HEK293 (cell line): ENCODE results near the gene ZNF221.

Experiments used
- BCL11A ChIP-seq: fragments of 450-650 bp; formaldehyde crosslinking; IDR thresholded peaks from 2 replicates; pipeline ENCODE4 v1.5.1; 2016; ENCODE audit warnings: low read depth, missing biosample characterization, missing genetic modification characterization
- GLI2 ChIP-seq: fragments of 450-650 bp; formaldehyde crosslinking; IDR thresholded peaks from 2 replicates; pipeline ENCODE4; 2017; ENCODE audit warnings: missing biosample characterization, missing genetic modification characterization, low read depth, borderline replicate concordance
- GLIS1 ChIP-seq: fragments of 450-650 bp; formaldehyde crosslinking; IDR thresholded peaks from 2 replicates; pipeline ENCODE4 v1.5.1; 2016; ENCODE audit warnings: missing biosample characterization, missing genetic modification characterization
- IKZF3 ChIP-seq: fragments of 450-650 bp; IDR thresholded peaks from 2 replicates; pipeline ENCODE4 v1.5.0; 2018; ENCODE audit warnings: missing biosample characterization, mild to moderate bottlenecking, missing genetic modification characterization, moderate library complexity
- OVOL3 ChIP-seq: fragments of 450-650 bp; formaldehyde crosslinking; IDR thresholded peaks from 2 replicates; pipeline ENCODE4 v1.5.1; 2016; ENCODE audit warnings: missing biosample characterization, missing genetic modification characterization
- SP7 ChIP-seq: fragments of 450-650 bp; formaldehyde crosslinking; IDR thresholded peaks from 2 replicates; pipeline ENCODE4 v1.5.1; 2016; ENCODE audit warnings: missing biosample characterization, missing genetic modification characterization
- ZBTB20 ChIP-seq: fragments of 450-650 bp; formaldehyde crosslinking; IDR thresholded peaks from 2 replicates; pipeline ENCODE4 v1.5.1; 2016; ENCODE audit warnings: missing biosample characterization, missing genetic modification characterization
- ZFHX2 ChIP-seq: fragments of 450-650 bp; formaldehyde crosslinking; conservative IDR thresholded peaks from 2 replicates; pipeline ENCODE4 v1.5.1; 2016; ENCODE audit warnings: missing biosample characterization, missing genetic modification characterization
- ZFP3 ChIP-seq: fragments of 450-650 bp; formaldehyde crosslinking; IDR thresholded peaks from 2 replicates; pipeline ENCODE4 v1.5.1; 2016; ENCODE audit warnings: low read depth, missing biosample characterization, missing genetic modification characterization
- ZNF155 ChIP-seq: fragments of 450-650 bp; formaldehyde crosslinking; IDR thresholded peaks from 2 replicates; pipeline ENCODE4 v1.5.1; 2016; ENCODE audit warnings: missing biosample characterization, missing genetic modification characterization
- ZNF221 ChIP-seq: fragments of 450-650 bp; formaldehyde crosslinking; IDR thresholded peaks from 2 replicates; pipeline ENCODE4 v1.5.1; 2017; ENCODE audit warnings: missing biosample characterization, missing genetic modification characterization, borderline replicate concordance
- ZNF248 ChIP-seq: fragments of 450-650 bp; formaldehyde crosslinking; IDR thresholded peaks from 2 replicates; pipeline ENCODE4 v1.5.1; 2017; ENCODE audit warnings: missing biosample characterization, missing genetic modification characterization
- ZNF398 ChIP-seq: fragments of 450-650 bp; formaldehyde crosslinking; IDR thresholded peaks from 2 replicates; pipeline ENCODE4 v1.5.1; 2017; ENCODE audit warnings: missing biosample characterization, missing genetic modification characterization
- ZNF449 ChIP-seq: fragments of 450-650 bp; formaldehyde crosslinking; IDR thresholded peaks from 2 replicates; pipeline ENCODE4 v1.5.1; 2017; ENCODE audit warnings: missing biosample characterization, mild to moderate bottlenecking, missing genetic modification characterization, moderate library complexity
- ZNF501 ChIP-seq: fragments of 450-650 bp; formaldehyde crosslinking; IDR thresholded peaks from 2 replicates; pipeline ENCODE4 v1.5.1; 2016; ENCODE audit warnings: missing biosample characterization, missing genetic modification characterization
- ZNF521 ChIP-seq: fragments of 450-650 bp; formaldehyde crosslinking; IDR thresholded peaks from 2 replicates; pipeline ENCODE4 v1.5.1; 2017; ENCODE audit warnings: missing biosample characterization, mild to moderate bottlenecking, missing genetic modification characterization
- ZNF549 ChIP-seq: fragments of 450-650 bp; IDR thresholded peaks from 2 replicates; pipeline ENCODE4 v1.5.1; 2018; ENCODE audit warnings: missing biosample characterization, missing genetic modification characterization, mild to moderate bottlenecking, inconsistent platforms, moderate library complexity
- ZNF555 ChIP-seq: fragments of 450-650 bp; formaldehyde crosslinking; conservative IDR thresholded peaks from 2 replicates; pipeline ENCODE4 v1.5.1; 2017; ENCODE audit warnings: missing biosample characterization, mild to moderate bottlenecking, missing genetic modification characterization, inconsistent platforms
- ZNF670 ChIP-seq: fragments of 450-650 bp; formaldehyde crosslinking; IDR thresholded peaks from 2 replicates; pipeline ENCODE4 v1.5.1; 2016; ENCODE audit warnings: missing biosample characterization, missing genetic modification characterization, low read depth
- ZNF785 ChIP-seq: fragments of 450-650 bp; formaldehyde crosslinking; IDR thresholded peaks from 2 replicates; pipeline ENCODE4 v1.5.1; 2016; ENCODE audit warnings: missing biosample characterization, missing genetic modification characterization
- ZNF791 ChIP-seq: fragments of 450-650 bp; formaldehyde crosslinking; IDR thresholded peaks from 2 replicates; pipeline ENCODE4 v1.5.1; 2016; ENCODE audit warnings: missing biosample characterization, missing genetic modification characterization
- ZSCAN18 ChIP-seq: fragments of 450-650 bp; formaldehyde crosslinking; IDR thresholded peaks from 2 replicates; pipeline ENCODE4 v1.5.1; 2016; ENCODE audit warnings: missing biosample characterization, missing genetic modification characterization
- ZSCAN23 ChIP-seq: fragments of 450-650 bp; formaldehyde crosslinking; IDR thresholded peaks from 2 replicates; pipeline ENCODE4 v1.5.1; 2016; ENCODE audit warnings: missing biosample characterization, missing genetic modification characterization
- TF ChIP-seq, protein P1 (sequence below): IDR thresholded peaks from 2 replicates; pipeline ENCODE4 v1.6.1; 2011; ENCODE audit warnings: mild to moderate bottlenecking, low read depth, low read length, borderline replicate concordance
- TF ChIP-seq, protein P2 (sequence below): fragments of 450-650 bp; formaldehyde crosslinking; IDR thresholded peaks from 2 replicates; pipeline ENCODE4; 2016; ENCODE audit warnings: missing biosample characterization, missing genetic modification characterization
- TF ChIP-seq, protein P3 (sequence below): fragments of 450-650 bp; formaldehyde crosslinking; IDR thresholded peaks from 2 replicates; pipeline ENCODE4 v1.5.1; 2017; ENCODE audit warnings: missing biosample characterization, missing genetic modification characterization
- TF ChIP-seq, protein P4 (sequence below): fragments of 450-650 bp; formaldehyde crosslinking; IDR thresholded peaks from 2 replicates; pipeline ENCODE4 v1.5.0; 2017; ENCODE audit warnings: missing biosample characterization, missing genetic modification characterization, borderline replicate concordance

The ZNF221 gene

GRCh38 chr19:43901395-43902390 lies 49.3 kb upstream of the ZNF221 start (continued):
- TF ChIP-seq ZSCAN18 (tag by site-specific recombination) (peak; percentile 81; the same call in 1 of the 2 replicates), ZNF549 (tag by site-specific recombination) (no peak), ZSCAN23 (tag by site-specific recombination) (peak; percentile 70; the same call in 1 of the 2 replicates), OVOL3 (tag by site-specific recombination) (no peak), GLIS1 (tag by site-specific recombination) (no peak; the same call in 1 of the 2 replicates), IKZF3 (tag by site-specific recombination) (no peak), SP7 (tag by site-specific recombination) (peak; percentile 78; the same call in 1 of the 2 replicates), ZNF398 (tag by site-specific recombination) (peak; percentile 53), ZBTB20 (tag by site-specific recombination) (peak; percentile 95), ZNF670 (tag by site-specific recombination) (0 out of 2 replicates have a peak, but pooled peaks have one; percentile 31), ZNF521 (tag by site-specific recombination) (no peak), ZFP3 (tag by site-specific recombination) (peak; percentile 71), BCL11A (tag by site-specific recombination) (peak; percentile 83), ZNF785 (tag by site-specific recombination) (peak; percentile 76), ZNF449 (0 out of 2 replicates have a peak, but pooled peaks have one; percentile 12), GLI2 (tag by site-specific recombination) (no peak), ZNF501 (tag by site-specific recombination) (peak; percentile 88), ZNF221 (no peak), ZNF248 (peak; percentile 51; the same call in 1 of the 2 replicates), ZNF791 (tag by site-specific recombination) (peak; percentile 77; the same call in 1 of the 2 replicates), ZFHX2 (0 out of 2 replicates have a peak, but pooled peaks have one; percentile 21), ZNF555 (tag by site-specific recombination) (no peak), ZNF155 (tag by site-specific recombination) (peak; percentile 93; the same call in 1 of the 2 replicates)
- TF ChIP-seq, protein P1, sequence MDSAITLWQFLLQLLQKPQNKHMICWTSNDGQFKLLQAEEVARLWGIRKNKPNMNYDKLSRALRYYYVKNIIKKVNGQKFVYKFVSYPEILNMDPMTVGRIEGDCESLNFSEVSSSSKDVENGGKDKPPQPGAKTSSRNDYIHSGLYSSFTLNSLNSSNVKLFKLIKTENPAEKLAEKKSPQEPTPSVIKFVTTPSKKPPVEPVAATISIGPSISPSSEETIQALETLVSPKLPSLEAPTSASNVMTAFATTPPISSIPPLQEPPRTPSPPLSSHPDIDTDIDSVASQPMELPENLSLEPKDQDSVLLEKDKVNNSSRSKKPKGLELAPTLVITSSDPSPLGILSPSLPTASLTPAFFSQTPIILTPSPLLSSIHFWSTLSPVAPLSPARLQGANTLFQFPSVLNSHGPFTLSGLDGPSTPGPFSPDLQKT: no peak
- TF ChIP-seq, protein P2, sequence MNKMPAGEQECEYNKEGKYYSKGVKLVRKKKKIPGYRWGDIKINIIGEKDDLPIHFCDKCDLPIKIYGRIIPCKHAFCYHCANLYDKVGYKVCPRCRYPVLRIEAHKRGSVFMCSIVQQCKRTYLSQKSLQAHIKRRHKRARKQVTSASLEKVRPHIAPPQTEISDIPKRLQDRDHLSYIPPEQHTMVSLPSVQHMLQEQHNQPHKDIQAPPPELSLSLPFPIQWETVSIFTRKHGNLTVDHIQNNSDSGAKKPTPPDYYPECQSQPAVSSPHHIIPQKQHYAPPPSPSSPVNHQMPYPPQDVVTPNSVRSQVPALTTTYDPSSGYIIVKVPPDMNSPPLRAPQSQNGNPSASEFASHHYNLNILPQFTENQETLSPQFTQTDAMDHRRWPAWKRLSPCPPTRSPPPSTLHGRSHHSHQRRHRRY (tag by site-specific recombination): peak; percentile 75; the same call in 1 of the 2 replicates
- TF ChIP-seq, protein P3, sequence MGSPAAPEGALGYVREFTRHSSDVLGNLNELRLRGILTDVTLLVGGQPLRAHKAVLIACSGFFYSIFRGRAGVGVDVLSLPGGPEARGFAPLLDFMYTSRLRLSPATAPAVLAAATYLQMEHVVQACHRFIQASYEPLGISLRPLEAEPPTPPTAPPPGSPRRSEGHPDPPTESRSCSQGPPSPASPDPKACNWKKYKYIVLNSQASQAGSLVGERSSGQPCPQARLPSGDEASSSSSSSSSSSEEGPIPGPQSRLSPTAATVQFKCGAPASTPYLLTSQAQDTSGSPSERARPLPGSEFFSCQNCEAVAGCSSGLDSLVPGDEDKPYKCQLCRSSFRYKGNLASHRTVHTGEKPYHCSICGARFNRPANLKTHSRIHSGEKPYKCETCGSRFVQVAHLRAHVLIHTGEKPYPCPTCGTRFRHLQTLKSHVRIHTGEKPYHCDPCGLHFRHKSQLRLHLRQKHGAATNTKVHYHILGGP: no peak
- TF ChIP-seq, protein P4, sequence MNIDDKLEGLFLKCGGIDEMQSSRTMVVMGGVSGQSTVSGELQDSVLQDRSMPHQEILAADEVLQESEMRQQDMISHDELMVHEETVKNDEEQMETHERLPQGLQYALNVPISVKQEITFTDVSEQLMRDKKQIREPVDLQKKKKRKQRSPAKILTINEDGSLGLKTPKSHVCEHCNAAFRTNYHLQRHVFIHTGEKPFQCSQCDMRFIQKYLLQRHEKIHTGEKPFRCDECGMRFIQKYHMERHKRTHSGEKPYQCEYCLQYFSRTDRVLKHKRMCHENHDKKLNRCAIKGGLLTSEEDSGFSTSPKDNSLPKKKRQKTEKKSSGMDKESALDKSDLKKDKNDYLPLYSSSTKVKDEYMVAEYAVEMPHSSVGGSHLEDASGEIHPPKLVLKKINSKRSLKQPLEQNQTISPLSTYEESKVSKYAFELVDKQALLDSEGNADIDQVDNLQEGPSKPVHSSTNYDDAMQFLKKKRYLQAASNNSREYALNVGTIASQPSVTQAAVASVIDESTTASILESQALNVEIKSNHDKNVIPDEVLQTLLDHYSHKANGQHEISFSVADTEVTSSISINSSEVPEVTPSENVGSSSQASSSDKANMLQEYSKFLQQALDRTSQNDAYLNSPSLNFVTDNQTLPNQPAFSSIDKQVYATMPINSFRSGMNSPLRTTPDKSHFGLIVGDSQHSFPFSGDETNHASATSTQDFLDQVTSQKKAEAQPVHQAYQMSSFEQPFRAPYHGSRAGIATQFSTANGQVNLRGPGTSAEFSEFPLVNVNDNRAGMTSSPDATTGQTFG (tag by site-specific recombination): peak; percentile 92; the same call in 1 of the 2 replicates
